IPS-NIHi11 (cell line): ENCODE results near the gene GGPS1.
"Not testable (repeated sequence)": the region's sequence is repeated elsewhere in the genome, so short reads cannot be mapped to it uniquely, and the experiment has no call there.

Source experiments
- DNase-seq: peaks from one replicate; pipeline ENCODE4 v3.0.0; 2012; ENCODE audit warnings: mixed read lengths, low spot score

GGPS1 gene

DNA sequence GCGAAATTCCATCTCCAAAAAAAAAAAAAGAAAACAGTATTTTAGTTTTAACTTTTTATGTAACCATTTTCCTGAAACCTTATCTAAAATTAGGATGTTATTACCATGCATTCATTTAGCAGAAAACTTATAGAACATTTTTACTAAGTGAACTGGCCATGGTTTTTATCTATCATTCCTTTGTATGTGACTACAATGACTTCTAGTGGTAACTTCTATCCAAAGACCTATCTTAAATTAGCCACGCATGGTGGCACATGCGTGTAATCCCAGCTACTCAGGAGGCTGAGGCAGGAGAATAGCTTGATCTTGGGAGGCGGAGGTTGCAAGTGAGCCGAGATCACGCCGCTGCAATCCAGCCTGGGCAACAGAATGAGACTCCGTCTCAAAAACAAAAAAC, 11.4 kb downstream of the GGPS1 start:
- DNase-seq: no peak

DNA sequence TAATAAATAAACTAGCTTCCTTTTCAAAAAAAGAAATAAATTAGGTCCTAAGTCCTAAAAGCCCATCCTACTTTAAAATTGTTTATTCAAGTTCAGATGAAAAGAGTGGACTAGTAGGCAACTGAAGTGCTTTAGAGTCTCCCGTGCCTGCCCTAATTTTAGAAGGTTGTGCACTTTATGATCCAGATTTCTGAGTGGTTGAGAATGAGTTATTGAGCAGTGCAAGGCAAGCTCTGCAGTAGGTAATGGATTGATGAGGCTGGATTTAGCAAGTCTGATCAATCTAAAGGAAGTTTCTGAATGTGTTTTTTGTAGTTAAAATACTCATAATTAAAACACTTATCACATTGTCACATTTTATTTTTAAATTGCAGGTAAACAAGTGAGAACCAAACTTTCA, 13.0 kb downstream of the GGPS1 start:
- no peak for DNase-seq

DNA sequence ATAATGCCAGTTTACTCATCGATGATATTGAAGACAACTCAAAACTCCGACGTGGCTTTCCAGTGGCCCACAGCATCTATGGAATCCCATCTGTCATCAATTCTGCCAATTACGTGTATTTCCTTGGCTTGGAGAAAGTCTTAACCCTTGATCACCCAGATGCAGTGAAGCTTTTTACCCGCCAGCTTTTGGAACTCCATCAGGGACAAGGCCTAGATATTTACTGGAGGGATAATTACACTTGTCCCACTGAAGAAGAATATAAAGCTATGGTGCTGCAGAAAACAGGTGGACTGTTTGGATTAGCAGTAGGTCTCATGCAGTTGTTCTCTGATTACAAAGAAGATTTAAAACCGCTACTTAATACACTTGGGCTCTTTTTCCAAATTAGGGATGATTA, 13.7 kb downstream of the GGPS1 start:
- no peak for DNase-seq

DNA sequence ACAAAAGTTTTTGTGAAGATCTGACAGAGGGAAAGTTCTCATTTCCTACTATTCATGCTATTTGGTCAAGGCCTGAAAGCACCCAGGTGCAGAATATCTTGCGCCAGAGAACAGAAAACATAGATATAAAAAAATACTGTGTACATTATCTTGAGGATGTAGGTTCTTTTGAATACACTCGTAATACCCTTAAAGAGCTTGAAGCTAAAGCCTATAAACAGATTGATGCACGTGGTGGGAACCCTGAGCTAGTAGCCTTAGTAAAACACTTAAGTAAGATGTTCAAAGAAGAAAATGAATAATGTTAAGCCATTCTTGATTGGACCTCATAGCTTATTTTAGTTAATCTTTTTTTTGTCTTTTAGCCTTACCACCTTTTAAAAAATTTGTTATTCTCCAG, 14.1 kb downstream of the GGPS1 start:
- DNase-seq: no peak

GRCh38 chr1:235343726-235344125, 15.4 kb downstream of the GGPS1 start:
- DNase-seq: no peak

DNA sequence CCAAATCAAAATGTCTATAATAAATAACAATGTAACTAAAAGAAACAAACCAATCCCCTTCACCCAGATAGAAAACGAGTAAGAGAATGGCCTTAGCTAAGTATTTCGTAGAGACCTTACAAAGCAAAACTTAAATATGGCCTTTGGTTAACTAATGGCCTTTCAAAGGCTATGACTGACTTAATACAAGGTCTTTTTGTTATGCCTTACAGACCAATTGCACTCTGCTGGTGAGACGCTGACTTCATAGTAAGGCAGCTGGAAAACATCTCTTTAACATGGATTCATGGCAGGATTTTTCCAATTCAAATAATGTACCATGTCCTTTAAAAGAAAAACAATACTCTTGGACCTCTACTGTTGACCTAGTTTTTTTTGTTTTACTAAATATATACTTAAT, 23.1 kb downstream of the GGPS1 start:
- no peak for DNase-seq

- DNase-seq: no peak
These were observed 23.5 kb downstream of the GGPS1 start for GRCh38 chr1:235351898-235352297.

DNA sequence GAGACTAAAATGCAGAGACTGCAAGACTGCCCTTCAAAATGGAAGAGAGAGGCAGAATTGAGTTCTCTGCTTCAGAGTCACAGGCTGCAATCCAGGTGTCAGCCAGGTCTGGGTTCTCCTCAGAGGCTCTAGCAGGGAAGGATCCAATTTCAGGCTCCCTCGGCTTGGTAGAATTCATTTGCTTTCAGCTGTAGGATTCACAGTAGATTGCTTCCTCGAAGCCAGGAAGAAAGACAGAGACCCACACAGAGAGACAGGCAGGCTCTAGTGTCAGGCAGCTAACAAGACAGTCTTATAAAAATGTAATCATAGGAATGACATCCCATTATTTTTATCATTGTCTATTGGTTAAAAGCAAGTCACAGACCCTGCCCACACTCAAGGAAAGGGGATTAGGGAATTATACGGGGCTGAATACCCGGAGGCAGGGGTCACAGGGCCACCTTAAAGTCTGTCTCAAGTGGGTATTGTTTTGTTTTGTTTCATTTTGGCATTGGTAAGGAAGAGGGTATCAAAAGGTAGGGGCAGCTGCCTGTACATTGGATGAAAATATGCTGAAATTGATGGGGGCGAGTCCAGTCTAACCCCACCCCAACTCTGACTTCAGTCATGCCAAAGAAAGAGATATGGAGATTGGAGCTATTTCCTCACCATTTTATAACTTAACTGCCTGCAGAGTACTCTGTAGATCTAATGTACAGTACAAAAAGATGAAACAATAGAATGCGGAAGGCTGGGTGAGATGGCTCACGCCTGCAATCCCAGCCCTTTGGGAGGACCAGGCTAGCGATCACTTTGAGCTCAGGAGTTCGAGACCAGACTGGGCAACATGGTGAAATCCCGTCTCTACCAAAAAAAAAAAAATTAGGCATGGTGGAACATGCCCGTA, 29.4 kb downstream of the GGPS1 start:
- peak; percentile 42 for DNase-seq

DNA sequence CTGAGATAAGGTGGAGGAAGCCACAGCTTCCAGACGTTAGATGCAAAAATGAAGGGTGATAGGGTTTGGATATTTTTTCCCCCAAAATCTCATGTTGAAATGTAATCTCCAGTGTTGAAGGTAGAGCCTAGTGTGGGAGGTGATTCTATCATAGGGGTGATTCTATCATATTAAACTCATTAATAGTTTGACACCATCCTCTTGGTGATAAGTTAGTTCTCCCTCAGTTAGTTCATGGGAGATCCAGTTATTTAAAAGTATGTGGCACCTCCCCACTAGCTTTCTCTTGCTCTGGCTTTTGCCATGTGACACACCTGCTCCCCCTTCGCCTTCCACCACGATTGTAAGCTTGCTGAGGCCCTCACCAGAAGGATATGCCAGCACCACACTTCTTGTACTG, 30.5 kb downstream of the GGPS1 start:
- no peak for DNase-seq

DNA sequence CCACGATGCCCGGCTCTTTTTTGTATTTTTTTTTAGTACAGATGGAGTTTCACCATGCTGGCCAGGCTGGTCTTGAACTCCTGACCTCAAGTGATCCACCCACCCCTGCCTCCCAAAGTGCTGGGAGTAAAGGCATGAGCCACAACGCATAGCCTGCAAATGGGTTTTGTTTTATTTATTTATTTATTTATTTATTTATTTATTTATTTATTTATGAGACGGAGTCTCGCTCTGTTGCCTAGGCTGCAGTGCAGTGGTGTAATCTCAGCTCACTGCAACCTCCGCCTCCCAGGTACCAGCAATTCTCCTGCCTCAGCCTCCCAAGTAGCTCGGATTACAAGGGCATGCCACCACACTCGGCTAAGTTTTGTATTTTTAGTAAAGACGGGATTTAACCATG, 35.8 kb downstream of the GGPS1 start:
- DNase-seq: not testable (repeated sequence)

- no peak for DNase-seq
These were observed 37.9 kb downstream of the GGPS1 start for GRCh38 chr1:235366286-235366685.

GRCh38 chr1:235367000-235367908, 38.9 kb downstream of the GGPS1 start, which contains the start of gene TBCE:
TSS of gene TBCE (plus strand) at chr1:235367427. CDS start at chr1:235380050, 12,623 bp downstream.
- DNase-seq: peak; percentile 97

DNA sequence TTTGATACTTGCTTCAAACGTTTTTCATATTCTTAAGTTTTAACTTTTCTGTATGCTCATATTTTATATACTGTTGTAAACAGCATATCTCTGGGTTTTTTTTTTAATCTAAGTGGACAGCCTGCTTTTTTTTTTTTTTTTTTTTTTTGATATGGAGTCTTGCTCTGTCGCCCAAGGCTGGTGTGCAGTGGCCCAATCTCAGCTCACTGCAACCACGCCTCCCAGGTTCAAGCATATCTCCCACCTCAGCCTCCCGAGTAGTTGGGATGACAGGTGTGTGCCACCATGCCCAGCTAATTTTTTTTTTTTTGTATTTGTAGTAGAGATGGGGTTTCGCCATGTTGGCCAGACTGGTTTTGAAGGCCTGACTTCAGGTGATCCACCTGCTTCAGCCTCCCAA, 40.1 kb downstream of the GGPS1 start:
- DNase-seq: no peak

GRCh38 chr1:235369802-235370201, 41.4 kb downstream of the GGPS1 start:
- DNase-seq: no peak

GRCh38 chr1:235375919-235376605, 47.7 kb downstream of the GGPS1 start:
- no peak for DNase-seq

DNA sequence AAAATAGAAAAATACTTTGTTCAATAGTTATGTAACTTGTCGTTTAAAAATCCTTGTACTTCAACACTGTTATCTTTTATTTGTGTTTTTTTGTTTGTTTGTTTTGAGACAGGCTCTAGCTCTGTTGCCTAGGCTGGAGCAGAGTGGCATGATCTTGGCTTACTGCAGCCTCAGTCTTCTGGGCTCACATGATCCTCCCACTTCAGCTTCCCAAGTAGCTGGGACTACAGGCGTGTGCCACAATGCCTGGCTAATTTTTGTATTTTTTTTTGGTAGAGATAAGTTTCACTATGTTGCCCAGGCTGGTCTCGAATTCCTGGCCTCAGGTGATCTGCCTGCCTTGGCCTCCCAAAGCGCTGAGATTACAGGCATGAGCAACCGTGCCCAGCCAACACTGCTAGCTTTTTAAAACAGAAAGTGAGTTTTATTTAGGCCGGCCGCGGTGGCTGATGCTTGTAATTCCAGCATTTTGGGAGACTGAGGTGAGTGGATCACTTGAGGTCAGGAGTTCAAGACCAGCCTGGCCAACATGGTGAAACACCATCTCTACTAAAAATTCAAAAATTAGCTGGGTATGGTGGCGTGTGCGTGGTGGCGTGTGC, 49.9 kb downstream of the GGPS1 start:
- not testable (repeated sequence) for DNase-seq

DNA sequence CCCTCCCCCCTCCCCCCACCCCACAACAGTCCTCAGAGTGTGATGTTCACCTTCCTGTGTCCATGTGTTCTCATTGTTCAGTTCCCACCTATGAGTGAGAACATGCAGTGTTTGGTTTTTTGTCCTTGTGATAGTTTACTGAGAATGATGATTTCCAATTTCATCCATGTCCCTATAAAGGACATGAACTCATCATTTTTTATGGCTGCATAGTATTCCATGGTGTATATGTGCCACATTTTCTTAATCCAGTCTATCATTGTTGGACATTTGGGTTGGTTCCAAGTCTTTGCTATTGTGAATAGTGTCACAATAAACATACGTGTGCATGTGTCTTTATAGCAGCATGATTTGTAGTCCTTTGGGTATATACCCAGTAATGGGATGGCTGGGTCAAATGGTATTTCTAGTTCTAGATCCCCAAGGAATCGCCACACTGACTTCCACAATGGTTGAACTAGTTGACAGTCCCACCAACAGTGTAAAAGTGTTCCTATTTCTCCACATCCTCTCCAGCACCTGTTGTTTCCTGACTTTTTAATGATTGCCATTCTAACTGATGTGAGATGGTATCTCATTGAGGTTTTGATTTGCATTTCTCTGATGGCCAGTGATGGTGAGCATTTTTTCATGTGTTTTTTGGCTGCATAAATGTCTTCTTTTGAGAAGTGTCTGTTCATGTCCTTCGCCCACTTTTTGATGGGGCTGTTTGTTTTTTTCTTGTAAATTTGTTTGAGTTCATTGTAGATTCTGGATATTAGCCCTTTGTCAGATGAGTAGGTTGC, 53.8 kb downstream of the GGPS1 start:
- DNase-seq: not testable (repeated sequence)

DNA sequence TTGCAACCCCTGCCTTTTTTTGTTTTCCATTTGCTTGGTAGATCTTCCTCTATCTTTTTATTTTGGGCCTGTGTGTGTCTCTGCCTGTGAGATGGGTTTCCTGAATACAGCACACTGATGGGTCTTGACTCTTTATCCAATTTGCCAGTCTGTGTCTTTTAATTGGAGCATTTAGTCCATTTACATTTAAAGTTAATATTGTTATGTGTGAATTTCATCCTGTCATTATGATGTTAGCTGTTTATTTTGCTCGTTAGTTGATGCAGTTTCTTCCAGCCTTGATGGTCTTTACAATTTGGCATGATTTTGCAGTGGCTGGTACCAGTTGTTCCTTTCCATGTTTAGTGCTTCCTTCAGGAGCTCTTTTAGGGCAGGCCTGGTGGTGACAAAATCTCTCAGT, 57.3 kb downstream of the GGPS1 start:
- not testable (repeated sequence) for DNase-seq

DNA sequence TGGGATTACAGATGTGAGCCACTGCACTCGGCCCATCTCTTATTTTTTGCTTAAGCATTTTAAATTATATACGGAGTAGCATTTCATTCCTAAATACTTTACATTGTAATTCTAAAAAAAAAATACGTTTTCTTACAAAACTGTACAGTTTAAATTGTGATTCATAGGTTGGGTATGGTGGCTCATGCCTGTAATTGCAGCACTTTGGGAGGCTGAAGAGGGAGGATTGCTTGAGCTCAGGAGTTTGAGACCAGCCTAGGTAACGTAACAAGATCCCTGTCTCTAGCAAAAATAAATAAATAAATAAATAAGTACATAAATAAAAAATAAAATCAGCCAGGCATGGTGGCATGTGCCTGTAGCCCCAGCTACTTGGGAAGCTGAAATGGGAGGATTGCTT, 63.5 kb downstream of the GGPS1 start:
- DNase-seq: no peak
